Smooth muscle cell (in vitro differentiated cells): ENCODE data around the gene TMEM156. TPM values are rescaled to one million over a fixed set of nuclear protein-coding genes. Genes with fewer than 3 reads are reported as not detected.

Experiments used
- DNase-seq: peaks from one replicate; lab custom pipeline; 2025; ENCODE audit not compliant: unreplicated experiment; lab: John Stamatoyannopoulos, UW
- H2AFZ ChIP-seq: fragments of 200-600 bp; sonication (generic); 2 replicates; pipeline ENCODE4 v1.6.0; 2016; ENCODE audit warnings: antibody characterized with exemption, low read depth, mild to moderate bottlenecking
- H3F3A ChIP-seq: fragments of 200-600 bp; sonication (generic); 2 replicates; pipeline ENCODE4 v1.6.0; 2017; ENCODE audit warnings: antibody characterized with exemption, low read depth
- H3K27ac ChIP-seq: fragments of 200-600 bp; sonication (generic); 2 replicates; pipeline ENCODE4 v1.5.1; 2016; ENCODE audit warnings: low read depth, mild to moderate bottlenecking
- H3K27me3 ChIP-seq: fragments of 200-600 bp; sonication (generic); 2 replicates; pipeline ENCODE4 v1.6.1; 2016; ENCODE audit warnings: low read depth, mild to moderate bottlenecking
- H3K36me3 ChIP-seq: fragments of 200-600 bp; sonication (generic); 2 replicates; pipeline ENCODE4 v1.5.1; 2016; ENCODE audit warnings: low read depth
- H3K4me1 ChIP-seq: fragments of 200-600 bp; sonication (generic); 2 replicates; pipeline ENCODE4 v1.5.1; 2016; ENCODE audit warnings: low read depth
- H3K4me2 ChIP-seq: fragments of 200-600 bp; sonication (generic); 2 replicates; pipeline ENCODE4 v1.6.0; 2016; ENCODE audit warnings: mild to moderate bottlenecking
- H3K4me3 ChIP-seq: fragments of 200-600 bp; sonication (generic); 2 replicates; pipeline ENCODE4 v1.5.1; 2016; ENCODE audit warnings: mild to moderate bottlenecking
- H3K79me2 ChIP-seq: fragments of 200-600 bp; sonication (generic); 2 replicates; pipeline ENCODE4 v1.6.0; 2016; ENCODE audit warnings: low read depth, mild to moderate bottlenecking
- H3K9ac ChIP-seq: fragments of 200-600 bp; sonication (generic); 2 replicates; pipeline ENCODE4 v1.6.0; 2016; ENCODE audit warnings: low read depth
- H3K9me3 ChIP-seq: fragments of 200-600 bp; sonication (generic); replicated peaks from 2 replicates; pipeline ENCODE4 v1.5.1; 2016; ENCODE audit warnings: low read depth
- H4K20me1 ChIP-seq: fragments of 200-600 bp; sonication (generic); 2 replicates; pipeline ENCODE4 v1.6.0; 2016; ENCODE audit warnings: low read depth
- CTCF ChIP-seq: fragments of 200-600 bp; sonication (generic); IDR thresholded peaks from 2 replicates; pipeline ENCODE4 v1.5.1; 2017; ENCODE audit warnings: borderline replicate concordance, mild to moderate bottlenecking, antibody characterized with exemption; ENCODE audit not compliant: insufficient read depth, poor library complexity, severe bottlenecking
- WGBS: methylation state at CpG from one replicate; pipeline ENCODE4 v1.1.7; 2016; ENCODE audit warnings: low lambda C conversion rate; 5-methylcytosine and 5-hydroxymethylcytosine counted together
- polyA plus RNA-seq: library from polyadenylated mRNA; unstranded; fragments of >200 nt; fragmentation: Nextera tagmentation; extraction: Ambion mirVana; gene quantifications from 2 replicates; pipeline ENCODE4 v1.2.1, GENCODE V29; 2016
- total RNA-seq: library from RNA; depleted of rRNA; stranded (reverse); fragments of >200 nt; gene quantifications from 2 replicates; pipeline ENCODE4 v1.2.3, GENCODE V29; 2014

The TMEM156 gene
- total and polyA plus RNA-seq, 2 experiments from 2014 or later, result 0.04 TPM; not detected in 1

- H3K27me3 ChIP-seq, result no peaks in the 10 kb centered on the region
- peaks cover 68% of the 10 kb centered on the region for H4K20me1 ChIP-seq
- no peak for DNase-seq
- TF ChIP-seq CTCF, result no peak
- H3K4me1 ChIP-seq, result peaks cover 17% of the 10 kb centered on the region
- H3K4me3 ChIP-seq, result no peak overlapping the region
- peaks cover 95% of the 10 kb centered on the region for H3K79me2 ChIP-seq
- H3K27ac ChIP-seq, result no peak overlapping the region
- H2AFZ ChIP-seq, result no peak overlapping the region
- H3K4me2 ChIP-seq, result no peak overlapping the region
- H3K9ac ChIP-seq, result no peak overlapping the region
- H3F3A ChIP-seq, result no peaks in the 10 kb centered on the region
- no peaks in the 10 kb centered on the region for H3K36me3 ChIP-seq
- 97% methylated on average over 5 of the region's 5 CpGs for WGBS
- H3K9me3 ChIP-seq, result no peaks in the 10 kb centered on the region
Measured at GRCh38 chr4:39056023-39056422, 23.8 kb upstream of the TMEM156 start.

GRCh38 chr4:39054497-39054896, 22.3 kb upstream of the TMEM156 start:
- no peaks in the 10 kb centered on the region for H3F3A ChIP-seq
- peaks cover 17% of the 10 kb centered on the region for H3K4me1 ChIP-seq
- no peaks in the 10 kb centered on the region for H3K9me3 ChIP-seq
- no peak for TF ChIP-seq CTCF
- no peak overlapping the region for H3K9ac ChIP-seq
- DNase-seq, result no peak
- no peak overlapping the region for H3K4me3 ChIP-seq
- WGBS, result 50% methylated on average over 3 of the region's 3 CpGs
- H3K36me3 ChIP-seq, result no peaks in the 10 kb centered on the region
- peaks cover 99% of the 10 kb centered on the region for H3K79me2 ChIP-seq
- no peaks in the 10 kb centered on the region for H3K27me3 ChIP-seq
- no peak overlapping the region for H3K4me2 ChIP-seq
- H3K27ac ChIP-seq, result no peak overlapping the region
- no peak overlapping the region for H2AFZ ChIP-seq
- peaks cover 58% of the 10 kb centered on the region for H4K20me1 ChIP-seq

GRCh38 chr4:39053983-39054382, 21.8 kb upstream of the TMEM156 start:
- WGBS, result 97% methylated on average over 4 of the region's 4 CpGs
- H3K79me2 ChIP-seq, result peaks cover 99% of the 10 kb centered on the region

More at GRCh38 chr4:39053983-39054382, 21.8 kb upstream of the TMEM156 start:
- Histone ChIP-seq H3F3A (no peaks in the 10 kb centered on the region), H4K20me1 (peaks cover 55% of the 10 kb centered on the region), H3K4me3 (no peak overlapping the region), H3K9ac (no peak overlapping the region), H3K27me3 (no peaks in the 10 kb centered on the region), H3K36me3 (no peaks in the 10 kb centered on the region), H2AFZ (no peak overlapping the region), H3K4me1 (peaks cover 17% of the 10 kb centered on the region), H3K9me3 (no peaks in the 10 kb centered on the region), H3K27ac (no peak overlapping the region), H3K4me2 (no peak overlapping the region)
- DNase-seq, result no peak
- no peak for TF ChIP-seq CTCF
